Esophagus muscularis mucosa (tissue), 4 donors: ENCODE measurements around the gene SPAG17. TPM values are rescaled to one million over a fixed set of nuclear protein-coding genes. Genes with fewer than 3 reads are reported as not detected.

ENCODE experiments used
- DNase-seq: peaks from one replicate; pipeline ENCODE4 v3.0.0-alpha.2; 2017; ENCODE audit errors: extremely low spot score
- H3K27ac ChIP-seq, 4 donors: fragments of 200-600 bp; sonication (generic); replicated peaks in 1 of 4; 1 replicate in 3 of 4; 2 replicates in 1 of 4; pipeline ENCODE4 v1.5.1; 2016 to 2019; ENCODE audit warnings: mild to moderate bottlenecking in 1 of 4
- H3K27me3 ChIP-seq, 4 donors: fragments of 200-600 bp; sonication (generic); one replicate each; pipeline versions ENCODE4 v1.5.1 to v1.6.0; 2016 to 2019
- H3K36me3 ChIP-seq, 4 donors: fragments of 200-600 bp; sonication (generic); one replicate each; pipeline ENCODE4 v1.5.1; 2016 to 2019
- H3K4me1 ChIP-seq, 4 donors: fragments of 200-600 bp; sonication (generic); one replicate each; pipeline ENCODE4 v1.5.1; 2016 to 2019
- H3K4me3 ChIP-seq, 4 donors: fragments of 200-600 bp; sonication (generic); 1 replicate in 2 of 4; 2 replicates in 2 of 4; pipeline ENCODE4 v1.5.1; 2016 to 2019; ENCODE audit warnings: mild to moderate bottlenecking in 4 of 4, moderate library complexity in 1 of 4
- H3K9me3 ChIP-seq, 4 donors: fragments of 200-600 bp; sonication (generic); 1 replicate in 3 of 4; 2 replicates in 1 of 4; pipeline ENCODE4 v1.5.1; 2016 to 2019
- CTCF ChIP-seq, 3 experiments: fragments of 200-600 bp in 2 of 3; fragments of 450-650 bp in 1 of 3; sonication (generic) in 2 of 3; IDR thresholded peaks; one replicate each; pipeline ENCODE4 v1.5.1; 2017 to 2019; ENCODE audit warnings: antibody characterized with exemption in 3 of 3, mild to moderate bottlenecking in 2 of 3, moderate library complexity in 1 of 3
- EP300 ChIP-seq: sonication (generic); formaldehyde crosslinking; IDR thresholded peaks from one replicate; pipeline ENCODE4 v1.6.1; 2017; ENCODE audit warnings: antibody characterized with exemption
- POLR2A ChIP-seq: fragments of 450-650 bp; IDR thresholded peaks from one replicate; pipeline ENCODE4 v1.6.1; 2017; ENCODE audit warnings: antibody characterized with exemption, moderate library complexity, mild to moderate bottlenecking, low read depth
- POLR2AphosphoS5 ChIP-seq, 2 donors: sonication (generic); formaldehyde crosslinking; IDR thresholded peaks; one replicate each; pipeline ENCODE4 v1.6.1; 2017; ENCODE audit warnings: antibody characterized with exemption in 2 of 2
- WGBS: methylation state at CpG from one replicate; pipeline ENCODE4 v1.1.5; 2018; 5-methylcytosine and 5-hydroxymethylcytosine counted together
- intact Hi-C: fragments of 100-400 bp; cut with DNase I; formaldehyde crosslinking; loops from one replicate; pipeline ENCODE4 v1.15.1; 2023
- total RNA-seq, 4 donors: library from RNA; depleted of rRNA; stranded (reverse); fragments of >200 nt; gene quantifications; one replicate each; pipeline versions ENCODE4 v1.1.0 to v1.2.1, GENCODE V29; 2016

Gene SPAG17
- total RNA-seq, 4 donors from 2014 or later, result 0.17 to 0.23 TPM; not detected in 2

GRCh38 chr1:118104951-118105350 lies 80.1 kb downstream of the SPAG17 start:
- Histone ChIP-seq H3K36me3 (no peaks in the 10 kb centered on the region), H3K9me3 (no peaks in the 10 kb centered on the region), H3K27ac (no peak overlapping the region), H3K27me3 (no peaks in the 10 kb centered on the region), H3K4me1 (no peaks in the 10 kb centered on the region), H3K4me3 (no peak overlapping the region)
- no peak for TF ChIP-seq POLR2A
- TF ChIP-seq POLR2AphosphoS5 (IDR thresholded peaks at IDR 0.05), result no peak
- TF ChIP-seq EP300, result no peak
- WGBS, result 90% methylated on average over 3 of the region's 3 CpGs
- intact Hi-C loops, result no loop called here
- DNase-seq, result no peak

DNA sequence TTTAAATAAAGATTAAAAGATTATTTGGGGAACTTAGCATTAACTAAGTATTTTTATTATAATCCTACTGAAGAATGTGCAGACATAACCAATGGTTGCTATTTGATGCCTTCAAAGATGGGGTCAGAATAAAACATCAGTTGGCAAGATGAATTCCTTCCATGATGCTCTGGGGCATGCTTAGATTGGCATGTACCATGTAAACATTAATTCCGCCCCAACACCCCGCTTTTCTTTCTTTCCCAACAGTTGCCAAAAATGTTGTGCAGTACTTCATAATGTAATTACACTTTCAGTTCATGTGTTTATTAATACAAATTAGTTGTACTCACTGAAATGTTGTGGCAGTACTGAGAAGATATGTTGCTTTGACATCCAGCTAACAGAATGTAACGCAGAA lies 82.6 kb downstream of the SPAG17 start:
- Histone ChIP-seq H3K4me1 (no peaks in the 10 kb centered on the region), H3K4me3 (no peak overlapping the region), H3K27ac (no peak overlapping the region), H3K9me3 (no peaks in the 10 kb centered on the region), H3K36me3 (no peaks in the 10 kb centered on the region), H3K27me3 (no peaks in the 10 kb centered on the region)
- no peak for DNase-seq
- WGBS, result 78% methylated on average over 3 of the region's 3 CpGs
- intact Hi-C loops, result no loop called here
- TF ChIP-seq CTCF (IDR thresholded peaks at IDR 0.05), result no peak
- no peak for TF ChIP-seq EP300
- no peak for TF ChIP-seq POLR2AphosphoS5 (IDR thresholded peaks at IDR 0.05)
- TF ChIP-seq POLR2A, result no peak

DNA sequence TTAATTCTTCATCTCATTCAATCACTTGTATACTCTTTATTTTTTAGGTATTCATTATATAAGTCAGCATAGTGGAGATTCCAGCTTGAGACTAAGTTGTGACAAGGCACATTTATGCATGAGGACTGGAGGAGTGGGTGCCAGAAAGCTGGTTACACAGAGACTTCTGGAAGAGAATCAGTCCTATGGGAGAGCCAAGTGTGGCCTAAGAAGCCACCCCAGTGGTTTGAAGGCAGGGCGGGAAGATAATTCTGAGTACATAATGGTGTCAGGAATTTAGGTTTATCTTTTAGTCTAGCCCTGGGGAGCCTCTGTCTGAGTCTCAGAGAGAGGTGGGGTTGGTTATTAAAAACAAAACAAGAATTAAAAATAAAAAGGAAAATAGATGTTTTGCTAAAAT lies 83.0 kb downstream of the SPAG17 start:
- DNase-seq, result no peak
- Histone ChIP-seq H3K27me3 (no peaks in the 10 kb centered on the region), H3K4me3 (no peak overlapping the region), H3K9me3 (no peaks in the 10 kb centered on the region), H3K27ac (no peak overlapping the region), H3K4me1 (no peaks in the 10 kb centered on the region), H3K36me3 (no peaks in the 10 kb centered on the region)
- 79% methylated on average over 1 of the region's 1 CpG for WGBS
- TF ChIP-seq POLR2A, result no peak
- TF ChIP-seq POLR2AphosphoS5 (IDR thresholded peaks at IDR 0.05), result no peak
- no peak for TF ChIP-seq EP300
- no peak for TF ChIP-seq CTCF (IDR thresholded peaks at IDR 0.05)
- intact Hi-C loops, result no loop called here

DNA sequence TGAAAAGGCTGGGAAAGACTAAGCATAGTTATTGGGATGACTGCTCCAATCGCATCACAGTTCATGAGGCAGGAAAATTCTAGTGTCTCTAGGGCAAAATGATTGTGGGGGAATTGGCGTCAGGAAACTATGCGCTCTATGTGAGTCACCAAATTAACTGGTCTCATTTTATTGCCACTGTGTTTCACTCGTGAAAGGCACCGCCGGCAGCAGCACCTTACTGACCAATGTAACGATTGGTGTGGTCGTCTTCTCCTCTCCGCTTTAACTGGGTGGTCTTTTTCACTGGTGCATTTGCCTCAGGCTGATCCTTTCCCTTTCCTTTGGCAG lies 83.5 kb downstream of the SPAG17 start:
- Histone ChIP-seq H3K9me3 (no peaks in the 10 kb centered on the region), H3K27ac (no peak overlapping the region), H3K4me1 (no peaks in the 10 kb centered on the region), H3K27me3 (no peaks in the 10 kb centered on the region), H3K4me3 (no peak overlapping the region), H3K36me3 (no peaks in the 10 kb centered on the region)
- DNase-seq, result no peak
- intact Hi-C loops, result no loop called here
- WGBS, result 77% methylated on average over 9 of the region's 9 CpGs
- TF ChIP-seq CTCF (IDR thresholded peaks at IDR 0.05), result no peak
- TF ChIP-seq EP300, result no peak
- TF ChIP-seq POLR2A, result no peak
- TF ChIP-seq POLR2AphosphoS5 (IDR thresholded peaks at IDR 0.05), result no peak

DNA sequence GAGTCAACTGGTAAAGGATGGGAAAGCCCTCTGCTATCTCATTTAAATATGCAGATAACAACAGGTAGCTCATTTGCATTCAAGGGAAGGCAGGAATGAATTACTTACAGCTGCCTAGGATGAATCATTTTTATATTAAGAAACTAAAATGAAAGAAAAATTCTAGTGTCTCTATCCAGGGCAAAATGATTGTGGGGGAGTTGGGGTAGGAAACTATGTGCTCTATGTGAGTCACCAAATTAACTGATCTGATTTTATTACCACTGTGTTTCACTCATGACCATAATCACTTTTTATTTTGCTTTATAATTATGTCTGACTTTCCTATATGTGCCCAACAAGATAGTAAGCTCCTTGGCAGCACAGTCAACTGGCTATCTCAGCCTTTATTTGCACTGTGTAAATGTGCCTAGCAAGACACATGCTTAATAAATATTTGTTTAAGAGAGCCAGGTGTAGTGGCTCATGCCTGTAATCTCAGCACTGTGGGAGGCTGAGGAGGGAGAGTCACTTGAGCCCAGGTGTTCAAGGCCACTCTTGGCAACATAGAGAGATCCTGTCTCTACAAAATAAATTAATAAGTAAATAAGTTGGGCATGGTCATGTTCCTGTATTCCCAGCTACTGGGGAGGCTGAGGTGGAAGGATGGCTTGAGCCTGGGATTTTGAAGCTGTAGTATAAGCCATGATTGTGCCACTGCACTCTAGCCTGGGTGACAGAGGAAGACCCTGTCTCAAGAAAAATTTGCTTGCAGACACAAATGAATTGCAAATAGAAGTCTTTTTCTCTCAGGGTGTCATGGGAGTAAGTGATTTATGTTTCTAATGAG lies 84.1 kb downstream of the SPAG17 start:
- no peak for DNase-seq
- Histone ChIP-seq H3K27ac (no peak overlapping the region), H3K36me3 (no peaks in the 10 kb centered on the region), H3K4me1 (no peaks in the 10 kb centered on the region), H3K9me3 (no peaks in the 10 kb centered on the region), H3K4me3 (no peak overlapping the region), H3K27me3 (no peaks in the 10 kb centered on the region)
- intact Hi-C loops, result no loop called here
- TF ChIP-seq EP300 (no peak), POLR2AphosphoS5 (IDR thresholded peaks at IDR 0.05) (no peak), CTCF (IDR thresholded peaks at IDR 0.05) (no peak), POLR2A (no peak)
